Duodenal mucosa (tissue), 2 donors: Measurements from ENCODE around the gene TTBK2.

Source experiments
- H3K27ac ChIP-seq: one replicate; pipeline ENCODE4 v1.7.0; 2013; ENCODE audit warnings: low read depth, low read length
- H3K27me3 ChIP-seq, 2 donors: one replicate each; pipeline ENCODE4 v1.7.0; 2013; ENCODE audit warnings: low read length in 2 of 2, control low read depth in 1 of 2; ENCODE audit not compliant: insufficient read depth in 2 of 2, control insufficient read depth in 1 of 2
- H3K36me3 ChIP-seq, 2 donors: one replicate each; pipeline ENCODE4 v1.7.0; 2013; ENCODE audit warnings: low read length in 2 of 2, control low read depth in 1 of 2; ENCODE audit not compliant: insufficient read depth in 2 of 2, control insufficient read depth in 1 of 2
- H3K4me1 ChIP-seq, 2 donors: one replicate each; pipeline ENCODE4 v1.7.0; 2013; ENCODE audit warnings: low read length in 2 of 2, control low read depth in 1 of 2; ENCODE audit not compliant: insufficient read depth in 2 of 2, control insufficient read depth in 1 of 2
- H3K4me3 ChIP-seq, 2 donors: one replicate each; pipeline ENCODE4 v1.7.0; 2013; ENCODE audit warnings: low read length in 2 of 2, low read depth in 1 of 2
- H3K9ac ChIP-seq, 2 donors: one replicate each; pipeline ENCODE4 v1.7.0; 2013; ENCODE audit warnings: low read length in 2 of 2, low read depth in 1 of 2
- H3K9me3 ChIP-seq, 2 donors: one replicate each; pipeline ENCODE4 v1.7.0; 2013; ENCODE audit warnings: low read length in 2 of 2, control low read depth in 1 of 2; ENCODE audit not compliant: control insufficient read depth in 1 of 2

Gene TTBK2

DNA sequence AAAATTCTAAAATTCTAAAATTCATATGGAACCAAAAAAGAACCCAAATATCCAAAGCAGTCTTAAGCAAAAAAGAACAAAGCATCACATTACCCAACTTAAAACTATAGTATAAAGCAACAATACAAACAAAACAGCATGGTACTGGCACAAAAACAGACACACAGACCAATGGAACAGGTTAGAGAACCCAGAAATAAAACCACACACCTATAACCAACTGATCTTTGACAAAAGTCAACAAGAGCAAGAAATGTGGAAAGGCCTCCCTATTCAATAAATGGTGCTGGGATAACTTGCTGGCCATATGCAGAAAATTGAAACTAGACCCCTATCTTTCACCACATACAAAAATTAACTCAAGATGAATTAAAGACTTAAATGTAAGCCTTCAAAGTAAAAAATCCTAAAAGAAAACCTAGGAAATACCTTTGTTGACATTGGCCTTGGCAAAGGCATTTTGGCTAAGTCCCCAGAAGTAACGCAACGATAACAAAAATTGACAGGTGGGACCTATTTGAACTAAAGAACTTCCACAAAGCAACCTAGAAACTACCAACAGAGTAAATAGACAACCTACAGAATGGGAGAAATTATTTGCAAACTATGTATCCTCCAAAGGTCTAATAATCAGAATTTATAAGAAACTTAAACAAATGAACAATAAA is 56.9 kb downstream of the TTBK2 start:
- no peak overlapping the region for H3K4me3 ChIP-seq
- no peak overlapping the region for H3K27ac ChIP-seq
- no peak overlapping the region for H3K9ac ChIP-seq

GRCh38 chr15:42858999-42859789 is 61.4 kb downstream of the TTBK2 start:
- Histone ChIP-seq H3K4me3 (no peak overlapping the region), H3K4me1 (no peaks in the 10 kb centered on the region), H3K27me3 (no peaks in the 10 kb centered on the region), H3K27ac (no peak overlapping the region), H3K36me3 (no peaks in the 10 kb centered on the region), H3K9me3 (no peaks in the 10 kb centered on the region), H3K9ac (no peak overlapping the region)

More for the DNA sequence above, 56.9 kb downstream of the TTBK2 start:
- no peaks in the 10 kb centered on the region for H3K9me3 ChIP-seq
- H3K27me3 ChIP-seq, result no peaks in the 10 kb centered on the region
- H3K4me1 ChIP-seq, result no peaks in the 10 kb centered on the region
- H3K36me3 ChIP-seq, result no peaks in the 10 kb centered on the region

DNA sequence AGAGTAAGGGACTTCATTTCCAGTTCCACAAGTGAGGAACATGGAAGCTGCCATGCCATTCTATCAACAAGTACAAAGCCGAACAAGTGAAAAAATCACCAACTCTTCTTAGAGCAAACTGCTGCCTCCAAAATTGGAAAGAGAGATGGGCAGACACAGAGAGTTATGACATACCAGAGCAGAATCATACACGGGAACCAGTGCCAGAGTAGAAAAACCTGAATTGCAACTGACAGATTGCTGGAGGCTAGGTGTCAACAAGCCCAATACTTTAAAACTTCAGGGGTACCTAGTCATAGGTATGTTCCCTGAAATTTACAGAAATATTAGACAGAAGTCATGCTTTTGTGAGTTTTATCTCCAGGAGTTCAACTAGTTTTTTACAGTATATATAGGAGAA is 62.0 kb downstream of the TTBK2 start:
- H3K27ac ChIP-seq, result no peak overlapping the region
- H3K36me3 ChIP-seq, result no peaks in the 10 kb centered on the region
- no peaks in the 10 kb centered on the region for H3K27me3 ChIP-seq
- no peak overlapping the region for H3K4me3 ChIP-seq
- no peak overlapping the region for H3K9ac ChIP-seq
- no peaks in the 10 kb centered on the region for H3K9me3 ChIP-seq
- no peaks in the 10 kb centered on the region for H3K4me1 ChIP-seq

GRCh38 chr15:42854576-42854975 is 66.0 kb downstream of the TTBK2 start:
- no peaks in the 10 kb centered on the region for H3K27me3 ChIP-seq
- H3K27ac ChIP-seq, result no peak overlapping the region
- no peak overlapping the region for H3K9ac ChIP-seq
- H3K9me3 ChIP-seq, result no peaks in the 10 kb centered on the region
- H3K4me1 ChIP-seq, result no peaks in the 10 kb centered on the region
- H3K36me3 ChIP-seq, result no peaks in the 10 kb centered on the region
- H3K4me3 ChIP-seq, result no peak overlapping the region

DNA sequence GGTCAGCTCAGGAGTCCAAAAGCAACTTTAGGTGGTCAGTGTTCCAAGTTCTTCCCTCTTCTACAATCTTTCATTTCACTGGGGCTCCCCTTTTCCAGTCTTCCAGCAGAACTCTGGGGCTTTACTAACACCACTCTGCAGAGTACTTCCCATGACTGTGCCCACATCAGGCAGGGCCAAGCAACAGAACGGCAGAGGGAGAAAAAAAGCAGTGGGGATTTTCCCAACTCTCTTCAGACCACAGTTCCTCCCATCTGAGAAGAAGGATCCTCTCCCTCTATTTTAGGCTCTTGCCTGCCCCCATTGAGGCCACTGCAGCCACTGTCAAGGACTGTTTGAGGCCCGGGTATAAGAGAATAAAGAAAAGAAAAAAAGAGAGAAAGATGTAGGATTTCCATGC is 70.7 kb downstream of the TTBK2 start:
- H3K27me3 ChIP-seq, result no peaks in the 10 kb centered on the region
- H3K4me1 ChIP-seq, result no peaks in the 10 kb centered on the region
- no peak overlapping the region for H3K27ac ChIP-seq
- no peaks in the 10 kb centered on the region for H3K36me3 ChIP-seq
- H3K4me3 ChIP-seq, result no peak overlapping the region
- no peak overlapping the region for H3K9ac ChIP-seq
- no peaks in the 10 kb centered on the region for H3K9me3 ChIP-seq

GRCh38 chr15:42848846-42849245 is 71.7 kb downstream of the TTBK2 start:
- H3K27me3 ChIP-seq, result no peaks in the 10 kb centered on the region
- H3K4me3 ChIP-seq, result no peak overlapping the region
- H3K4me1 ChIP-seq, result no peaks in the 10 kb centered on the region

GRCh38 chr15:42846647-42847046 is 73.9 kb downstream of the TTBK2 start:
- H3K9me3 ChIP-seq, result peaks cover 0 to 6% of the 10 kb centered on the region in 2 donors
- no peak overlapping the region for H3K4me3 ChIP-seq
- no peaks in the 10 kb centered on the region for H3K4me1 ChIP-seq
- H3K36me3 ChIP-seq, result peaks cover 0 to 4% of the 10 kb centered on the region in 2 donors
- no peak overlapping the region for H3K27ac ChIP-seq
- H3K27me3 ChIP-seq, result no peaks in the 10 kb centered on the region
- no peak overlapping the region for H3K9ac ChIP-seq

More at GRCh38 chr15:42848846-42849245, 71.7 kb downstream of the TTBK2 start:
- Histone ChIP-seq H3K36me3 (peaks cover 0 to 2% of the 10 kb centered on the region in 2 donors), H3K9me3 (peaks cover 0 to 4% of the 10 kb centered on the region in 2 donors), H3K9ac (no peak overlapping the region), H3K27ac (no peak overlapping the region)

DNA sequence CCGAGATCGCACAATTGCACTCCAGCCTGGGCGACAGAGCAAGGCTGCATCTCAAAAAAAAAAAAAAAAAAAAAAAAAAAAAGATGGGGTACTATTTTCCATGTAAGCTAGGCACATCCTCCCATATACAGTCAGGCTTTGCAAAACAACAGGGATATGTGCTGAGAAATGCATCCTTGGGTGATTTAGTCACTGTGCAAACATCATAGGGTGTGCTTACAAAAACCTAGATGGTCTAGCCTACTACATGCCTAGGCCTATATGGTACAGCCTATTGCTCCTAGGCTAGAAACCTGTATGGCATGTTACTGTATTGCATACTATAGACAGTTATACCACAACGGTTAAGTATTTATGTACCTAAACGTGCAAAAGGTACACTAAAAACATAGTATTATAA is 75.0 kb downstream of the TTBK2 start:
- H3K4me3 ChIP-seq, result no peak overlapping the region
- no peaks in the 10 kb centered on the region for H3K27me3 ChIP-seq
- peaks cover 0 to 6% of the 10 kb centered on the region in 2 donors for H3K9me3 ChIP-seq
- H3K9ac ChIP-seq, result no peak overlapping the region
- H3K27ac ChIP-seq, result no peak overlapping the region
- peaks cover 0 to 4% of the 10 kb centered on the region in 2 donors for H3K36me3 ChIP-seq
- no peaks in the 10 kb centered on the region for H3K4me1 ChIP-seq

GRCh38 chr15:42843699-42844098 is 76.9 kb downstream of the TTBK2 start:
- no peak overlapping the region for H3K9ac ChIP-seq
- peaks cover 0 to 6% of the 10 kb centered on the region in 2 donors for H3K9me3 ChIP-seq
- H3K4me3 ChIP-seq, result no peak overlapping the region
- no peak overlapping the region for H3K27ac ChIP-seq
- no peaks in the 10 kb centered on the region for H3K27me3 ChIP-seq
- H3K4me1 ChIP-seq, result no peaks in the 10 kb centered on the region
- H3K36me3 ChIP-seq, result peaks cover 4 to 8% of the 10 kb centered on the region in 2 donors

DNA sequence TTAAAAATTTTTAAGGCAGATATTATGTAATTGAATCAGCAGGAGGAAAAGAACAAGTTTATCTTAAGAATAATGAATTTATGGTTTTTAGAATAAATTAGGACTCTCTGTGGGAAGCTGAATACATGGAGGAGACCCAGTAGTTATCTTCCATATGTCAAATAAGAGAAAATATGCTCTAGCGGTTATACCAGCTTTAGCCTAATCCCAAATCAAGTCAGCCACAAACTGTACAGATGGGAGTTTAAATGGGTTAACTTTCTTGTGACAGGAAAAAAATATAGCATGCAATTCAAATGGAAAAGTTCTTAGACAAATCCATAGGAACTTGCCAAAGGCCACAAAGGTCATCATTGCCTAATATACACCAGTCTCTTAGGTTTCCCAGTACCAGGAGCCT is 84.3 kb downstream of the TTBK2 start:
- H3K4me1 ChIP-seq, result no peaks in the 10 kb centered on the region

More for the DNA sequence above, 84.3 kb downstream of the TTBK2 start:
- Histone ChIP-seq H3K9me3 (no peaks in the 10 kb centered on the region), H3K27ac (no peak overlapping the region), H3K9ac (no peak overlapping the region), H3K36me3 (peaks cover 0 to 8% of the 10 kb centered on the region in 2 donors), H3K4me3 (no peak overlapping the region), H3K27me3 (no peaks in the 10 kb centered on the region)
